GM12872 (cell line): Measurements from ENCODE around the gene IRAK4.

ENCODE experiments used
- CTCF ChIP-seq: IDR thresholded peaks from 3 replicates; pipeline ENCODE4 v1.5.1; 2011; ENCODE audit warnings: low read depth, mild to moderate bottlenecking, low read length, moderate library complexity; ENCODE audit not compliant: insufficient read depth

The IRAK4 gene

GRCh38 chr12:43733687-43734086 lies 25.1 kb upstream of the IRAK4 start:
- TF ChIP-seq CTCF: no peak

GRCh38 chr12:43736927-43737440 lies 21.8 kb upstream of the IRAK4 start:
- no peak for TF ChIP-seq CTCF

GRCh38 chr12:43737646-43738045 lies 21.1 kb upstream of the IRAK4 start:
- no peak for TF ChIP-seq CTCF

GRCh38 chr12:43740511-43741100 lies 18.1 kb upstream of the IRAK4 start:
- no peak for TF ChIP-seq CTCF

- TF ChIP-seq CTCF: no peak
Measured at GRCh38 chr12:43742106-43742505, 16.6 kb upstream of the IRAK4 start.

GRCh38 chr12:43744826-43745225 lies 13.9 kb upstream of the IRAK4 start:
- TF ChIP-seq CTCF: no peak

- TF ChIP-seq CTCF: no peak
Measured at GRCh38 chr12:43749016-43749415, 9.7 kb upstream of the IRAK4 start.
